Neuronal stem cell (in vitro differentiated cells): Measurements from ENCODE around the gene TNFRSF17.

ENCODE experiments used
- DNase-seq: peaks from one replicate; pipeline ENCODE4 v3.0.0-alpha.2; 2013; ENCODE audit warnings: low spot score
- H2AFZ ChIP-seq: one replicate; pipeline ENCODE4 v1.6.1; 2013; ENCODE audit warnings: mild to moderate bottlenecking, low read length, inconsistent platforms
- H2AK5ac ChIP-seq: 2 replicates; pipeline ENCODE4 v1.6.1; 2013; ENCODE audit warnings: low read depth, mild to moderate bottlenecking, inconsistent platforms, low read length, moderate library complexity, mixed read lengths
- H2BK120ac ChIP-seq: 2 replicates; pipeline ENCODE4 v1.6.1; 2013; ENCODE audit warnings: low read depth, mild to moderate bottlenecking, inconsistent platforms, low read length, moderate library complexity, mixed read lengths
- H2BK12ac ChIP-seq: one replicate; pipeline ENCODE4 v1.6.1; 2013; ENCODE audit warnings: low read length, inconsistent platforms
- H2BK15ac ChIP-seq: 2 replicates; pipeline ENCODE4 v1.6.1; 2013; ENCODE audit warnings: mild to moderate bottlenecking, low read length, inconsistent platforms, mixed read lengths
- H2BK5ac ChIP-seq: one replicate; pipeline ENCODE4 v1.6.1; 2013; ENCODE audit warnings: inconsistent platforms, mild to moderate bottlenecking, low read length, moderate library complexity
- H3K14ac ChIP-seq: one replicate; pipeline ENCODE4 v1.6.1; 2013; ENCODE audit warnings: low read length, inconsistent platforms
- H3K18ac ChIP-seq: 2 replicates; pipeline ENCODE4 v1.6.1; 2013; ENCODE audit warnings: low read length, inconsistent platforms
- H3K23ac ChIP-seq: 2 replicates; pipeline ENCODE4 v1.6.1; 2013; ENCODE audit warnings: low read depth, mild to moderate bottlenecking, mixed read lengths, low read length, inconsistent platforms; ENCODE audit not compliant: poor library complexity
- H3K27ac ChIP-seq: replicated peaks from 3 replicates; pipeline ENCODE4 v1.5.1; 2013; ENCODE audit warnings: low read length, inconsistent platforms
- H3K27me3 ChIP-seq, 3 experiments: 2 replicates each; pipeline ENCODE4 v1.6.1; 2013; ENCODE audit warnings: low read length in 3 of 3, mild to moderate bottlenecking in 2 of 3, inconsistent platforms in 1 of 3, low read depth in 1 of 3, mixed read lengths in 1 of 3, moderate library complexity in 1 of 3; ENCODE audit not compliant: control insufficient read depth in 3 of 3, insufficient read depth in 3 of 3
- H3K36me3 ChIP-seq, 2 donors: replicated peaks in 1 of 2; 2 replicates each; pipeline ENCODE4 v1.6.1; 2013; ENCODE audit warnings: low read length in 2 of 2; ENCODE audit not compliant: control insufficient read depth in 2 of 2, insufficient read depth in 2 of 2
- H3K4ac ChIP-seq: 2 replicates; pipeline ENCODE4 v1.6.1; 2013; ENCODE audit warnings: inconsistent platforms, mild to moderate bottlenecking, low read length, moderate library complexity
- H3K4me1 ChIP-seq, 2 donors: 1 replicate in 1 of 2; 2 replicates in 1 of 2; pipeline ENCODE4 v1.6.1; 2013; ENCODE audit warnings: low read length in 2 of 2, low read depth in 1 of 2; ENCODE audit not compliant: control insufficient read depth in 2 of 2, insufficient read depth in 1 of 2
- H3K4me2 ChIP-seq: one replicate; pipeline ENCODE4 v1.6.1; 2013; ENCODE audit warnings: mild to moderate bottlenecking, low read length, inconsistent platforms; ENCODE audit not compliant: insufficient read depth, poor library complexity, severe bottlenecking
- H3K4me3 ChIP-seq, 2 donors: 2 replicates each; pipeline ENCODE4 v1.5.1; 2013; ENCODE audit warnings: low read length in 2 of 2, mild to moderate bottlenecking in 2 of 2, inconsistent platforms in 1 of 2, moderate library complexity in 1 of 2
- H3K79me1 ChIP-seq: one replicate; pipeline ENCODE4 v1.6.1; 2013; ENCODE audit warnings: low read depth, mild to moderate bottlenecking, inconsistent platforms, low read length, moderate library complexity
- H3K9ac ChIP-seq: one replicate; pipeline ENCODE4 v1.6.1; 2013; ENCODE audit warnings: mild to moderate bottlenecking, low read depth, low read length, inconsistent platforms; ENCODE audit not compliant: poor library complexity
- H3K9me3 ChIP-seq, 2 donors: replicated peaks in 1 of 2; 2 replicates each; pipeline versions ENCODE3 to v1.6.1; 2013; ENCODE audit warnings: low read length in 2 of 2, mild to moderate bottlenecking in 2 of 2, inconsistent platforms in 1 of 2, low read depth in 1 of 2, mixed read lengths in 1 of 2, moderate library complexity in 1 of 2; ENCODE audit not compliant: control insufficient read depth in 2 of 2, insufficient read depth in 1 of 2
- H4K8ac ChIP-seq: one replicate; pipeline ENCODE4 v1.6.1; 2013; ENCODE audit warnings: low read depth, mild to moderate bottlenecking, inconsistent platforms, low read length, moderate library complexity
- H4K91ac ChIP-seq: one replicate; pipeline ENCODE4 v1.6.1; 2013; ENCODE audit warnings: low read length, low read depth, mild to moderate bottlenecking, inconsistent platforms; ENCODE audit not compliant: poor library complexity
- WGBS, 2 donors: extraction: QIAGEN DNeasy Blood & Tissue Kit; methylation state at CpG; one replicate each; pipeline ENCODE4 v1.1.7; 2013; ENCODE audit warnings: missing lambda C conversion rate in 2 of 2, mixed read lengths in 1 of 2; ENCODE audit not compliant: insufficient read length in 2 of 2, insufficient replicate concordance in 1 of 2; ENCODE audit errors: extremely low coverage in 2 of 2; 5-methylcytosine and 5-hydroxymethylcytosine counted together

TNFRSF17 gene

GRCh38 chr16:12010388-12011251 is 45.6 kb downstream of the TNFRSF17 start:
- no peak for DNase-seq

GRCh38 chr16:12011565-12011964 is 46.6 kb downstream of the TNFRSF17 start:
- no peak overlapping the region for H3K23ac ChIP-seq
- no peak overlapping the region for H3K14ac ChIP-seq
- no peaks in the 10 kb centered on the region for H3K79me1 ChIP-seq
- H2BK15ac ChIP-seq: no peak overlapping the region
- no peak overlapping the region for H2AK5ac ChIP-seq
- no peaks in the 10 kb centered on the region for H3K27me3 ChIP-seq
- H3K4me1 ChIP-seq: no peaks in the 10 kb centered on the region
- WGBS, 2 donors: no CpG with 5 or more reads among the region's 4 CpGs
- no peak overlapping the region for H4K91ac ChIP-seq
- H2BK120ac ChIP-seq: no peak overlapping the region
- H4K8ac ChIP-seq: no peak overlapping the region
- H3K4ac ChIP-seq: no peak overlapping the region
- no peak for DNase-seq
- no peak overlapping the region for H3K27ac ChIP-seq
- no peak overlapping the region for H3K9ac ChIP-seq
- H3K36me3 ChIP-seq: no peaks in the 10 kb centered on the region
- H3K4me3 ChIP-seq: no peak overlapping the region
- H2BK12ac ChIP-seq: no peak overlapping the region
- no peak overlapping the region for H2AFZ ChIP-seq
- no peaks in the 10 kb centered on the region for H3K9me3 ChIP-seq
- H3K18ac ChIP-seq: no peak overlapping the region
- no peak overlapping the region for H3K4me2 ChIP-seq
- H2BK5ac ChIP-seq: no peak overlapping the region

More at GRCh38 chr16:12010388-12011251, 45.6 kb downstream of the TNFRSF17 start:
- H3K9me3 ChIP-seq: no peaks in the 10 kb centered on the region
- H3K18ac ChIP-seq: no peak overlapping the region
- no peak overlapping the region for H3K4me3 ChIP-seq
- H2BK120ac ChIP-seq: no peak overlapping the region
- no CpG with 5 or more reads among the region's 13 CpGs for WGBS, 2 donors
- H3K4me1 ChIP-seq: no peaks in the 10 kb centered on the region
- no peaks in the 10 kb centered on the region for H3K79me1 ChIP-seq
- H4K8ac ChIP-seq: no peak overlapping the region
- H3K4me2 ChIP-seq: no peak overlapping the region
- no peak overlapping the region for H3K14ac ChIP-seq
- H3K27me3 ChIP-seq: no peaks in the 10 kb centered on the region
- no peak overlapping the region for H2BK15ac ChIP-seq
- no peak overlapping the region for H2BK5ac ChIP-seq
- H4K91ac ChIP-seq: no peak overlapping the region
- no peak overlapping the region for H3K23ac ChIP-seq
- H2BK12ac ChIP-seq: no peak overlapping the region
- no peaks in the 10 kb centered on the region for H3K36me3 ChIP-seq
- H3K27ac ChIP-seq: no peak overlapping the region
- H3K4ac ChIP-seq: no peak overlapping the region
- H2AK5ac ChIP-seq: no peak overlapping the region
- H2AFZ ChIP-seq: no peak overlapping the region
- no peak overlapping the region for H3K9ac ChIP-seq

- no peak for DNase-seq
- Histone ChIP-seq H3K4ac (no peak overlapping the region), H2BK15ac (no peak overlapping the region), H2AK5ac (no peak overlapping the region), H3K9ac (no peak overlapping the region), H3K4me1 (no peaks in the 10 kb centered on the region), H3K23ac (no peak overlapping the region), H3K14ac (no peak overlapping the region), H2BK5ac (no peak overlapping the region), H3K4me3 (no peak overlapping the region), H3K79me1 (no peaks in the 10 kb centered on the region), H3K27ac (no peak overlapping the region), H3K36me3 (no peaks in the 10 kb centered on the region), H2AFZ (no peak overlapping the region), H4K8ac (no peak overlapping the region), H4K91ac (no peak overlapping the region), H3K18ac (no peak overlapping the region), H3K27me3 (no peaks in the 10 kb centered on the region), H2BK120ac (no peak overlapping the region), H3K9me3 (no peaks in the 10 kb centered on the region), H2BK12ac (no peak overlapping the region), H3K4me2 (no peak overlapping the region)
- WGBS, 2 donors: no CpG with 5 or more reads among the region's 4 CpGs
These were observed 51.4 kb downstream of the TNFRSF17 start for GRCh38 chr16:12016291-12016947.

GRCh38 chr16:12017558-12017957 is 52.5 kb downstream of the TNFRSF17 start:
- DNase-seq: no peak

More at GRCh38 chr16:12017558-12017957, 52.5 kb downstream of the TNFRSF17 start:
- Histone ChIP-seq H3K23ac (no peak overlapping the region), H3K4ac (no peak overlapping the region), H2BK5ac (no peak overlapping the region), H3K14ac (no peak overlapping the region), H2BK120ac (no peak overlapping the region), H3K4me3 (no peak overlapping the region), H3K4me1 (no peaks in the 10 kb centered on the region), H3K9me3 (no peaks in the 10 kb centered on the region), H3K36me3 (no peaks in the 10 kb centered on the region), H2AFZ (no peak overlapping the region), H3K4me2 (no peak overlapping the region), H2BK15ac (no peak overlapping the region), H2AK5ac (no peak overlapping the region), H3K18ac (no peak overlapping the region), H3K9ac (no peak overlapping the region), H2BK12ac (no peak overlapping the region), H4K91ac (no peak overlapping the region), H4K8ac (no peak overlapping the region), H3K27ac (no peak overlapping the region), H3K79me1 (no peaks in the 10 kb centered on the region), H3K27me3 (no peaks in the 10 kb centered on the region)
- no CpG with 5 or more reads among the region's 5 CpGs for WGBS, 2 donors
